OCI-LY7 (cell line): ENCODE data around the gene USH2A.

Source experiments
- CTCF ChIP-seq: fragments of 200-600 bp; sonication (generic); conservative IDR thresholded peaks from 2 replicates; pipeline ENCODE4 v1.5.1; 2014; ENCODE audit warnings: mild to moderate bottlenecking, antibody characterized with exemption, low read length, moderate library complexity, mixed read lengths
- EZH2phosphoT487 ChIP-seq: fragments of 200-600 bp; sonication (generic); IDR thresholded peaks from 2 replicates; pipeline ENCODE4 v1.6.1; 2018; ENCODE audit warnings: low read depth, borderline replicate concordance, mild to moderate bottlenecking, mixed run types, antibody characterized with exemption, low read length, moderate library complexity, mixed read lengths

- TF ChIP-seq CTCF (no peak), EZH2phosphoT487 (no peak)
Observed at GRCh38 chr1:215625949-215626348, 797.3 kb downstream of the USH2A start.
